DOHH2 (cell line): ENCODE data around the gene OR52H1.

ENCODE experiments used
- H3F3A ChIP-seq: fragments of 200-600 bp; sonication (generic), shearing (Covaris generic); 2 replicates; pipeline ENCODE4 v1.6.0; 2016; ENCODE audit warnings: antibody characterized with exemption, mild to moderate bottlenecking; ENCODE audit not compliant: control insufficient read depth, insufficient read depth
- H3K27ac ChIP-seq: fragments of 200-600 bp; sonication (generic); 2 replicates; pipeline ENCODE4 v1.5.1; 2014; ENCODE audit warnings: low read depth, mild to moderate bottlenecking, low read length, moderate library complexity
- H3K27me3 ChIP-seq: fragments of 200-600 bp; sonication (generic); 2 replicates; pipeline ENCODE4 v1.6.1; 2014; ENCODE audit warnings: mild to moderate bottlenecking, low read length, mixed read lengths; ENCODE audit not compliant: control insufficient read depth
- H3K36me3 ChIP-seq: fragments of 200-600 bp; sonication (generic); 2 replicates; pipeline ENCODE4 v1.6.1; 2014; ENCODE audit warnings: mild to moderate bottlenecking, low read length, moderate library complexity, mixed read lengths; ENCODE audit not compliant: control insufficient read depth
- H3K4me1 ChIP-seq: fragments of 200-600 bp; sonication (generic); 2 replicates; pipeline ENCODE4 v1.6.1; 2014; ENCODE audit warnings: mild to moderate bottlenecking, low read length, mixed read lengths; ENCODE audit not compliant: control insufficient read depth
- H3K4me2 ChIP-seq: fragments of 200-600 bp; sonication (generic); 2 replicates; pipeline ENCODE4 v1.6.0; 2014; ENCODE audit warnings: mild to moderate bottlenecking, low read length, moderate library complexity
- H3K4me3 ChIP-seq: fragments of 200-600 bp; sonication (generic); 2 replicates; pipeline ENCODE4 v1.5.1; 2014; ENCODE audit warnings: mild to moderate bottlenecking, low read length, mixed read lengths
- H3K79me2 ChIP-seq: fragments of 200-600 bp; sonication (generic); 2 replicates; pipeline ENCODE4 v1.6.1; 2014; ENCODE audit warnings: mild to moderate bottlenecking, low read length, mixed read lengths; ENCODE audit not compliant: control insufficient read depth
- H3K9me2 ChIP-seq: fragments of 200-600 bp; sonication (generic); replicated peaks from 2 replicates; pipeline ENCODE4 v1.6.1; 2014; ENCODE audit warnings: mild to moderate bottlenecking, low read length, mixed read lengths; ENCODE audit not compliant: control insufficient read depth
- H3K9me3 ChIP-seq: fragments of 200-600 bp; sonication (generic); 2 replicates; pipeline ENCODE4 v1.6.1; 2014; ENCODE audit warnings: antibody characterized with exemption, low read length, mixed read lengths; ENCODE audit not compliant: control insufficient read depth, insufficient read depth
- H4K20me1 ChIP-seq: fragments of 200-600 bp; sonication (generic); 2 replicates; pipeline ENCODE4 v1.6.0; 2014; ENCODE audit warnings: low read depth, mild to moderate bottlenecking, antibody characterized with exemption, low read length, moderate library complexity; ENCODE audit not compliant: control insufficient read depth, insufficient read depth
- EZH2phosphoT487 ChIP-seq: fragments of 200-600 bp; sonication (generic); IDR thresholded peaks from 2 replicates; pipeline ENCODE4 v1.6.1; 2017; ENCODE audit warnings: borderline replicate concordance, mild to moderate bottlenecking, antibody characterized with exemption, low read length, moderate library complexity, mixed read lengths
- TF ChIP-seq, protein P1 (sequence below): fragments of 200-600 bp; sonication (generic); IDR thresholded peaks from one replicate; pipeline ENCODE4 v1.5.1; 2014; ENCODE audit warnings: antibody characterized with exemption, mild to moderate bottlenecking, low read depth, low read length; ENCODE audit not compliant: poor library complexity, severe bottlenecking

OR52H1 gene

DNA sequence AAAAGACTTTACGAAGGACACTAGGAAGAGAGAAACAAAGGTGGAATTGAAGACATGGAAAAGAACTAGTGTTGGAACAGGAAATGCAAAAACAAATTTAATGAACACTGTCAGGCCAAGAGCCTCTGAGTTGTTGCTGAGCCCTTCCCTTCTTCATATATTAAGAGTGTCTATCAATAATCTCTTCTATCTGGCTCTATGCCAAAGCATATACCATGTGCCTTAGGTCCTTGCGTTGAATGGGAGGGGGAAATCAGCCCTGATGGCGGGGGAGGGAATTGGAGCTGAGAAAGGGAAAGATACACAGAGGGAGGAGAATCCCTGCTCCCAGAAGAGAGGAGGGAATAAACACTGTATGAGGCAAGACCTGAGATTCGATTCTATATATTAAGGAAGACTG lies 26.8 kb upstream of the OR52H1 start:
- no peak overlapping the region for H3K27ac ChIP-seq
- no peaks in the 10 kb centered on the region for H3K4me1 ChIP-seq
- H3K4me2 ChIP-seq, result no peak overlapping the region
- no peaks in the 10 kb centered on the region for H3K9me3 ChIP-seq
- H4K20me1 ChIP-seq, result no peaks in the 10 kb centered on the region
- no peaks in the 10 kb centered on the region for H3F3A ChIP-seq
- H3K27me3 ChIP-seq, result peaks cover 2% of the 10 kb centered on the region; the same call in 1 of the 2 replicates
- H3K79me2 ChIP-seq, result no peaks in the 10 kb centered on the region
- no peaks in the 10 kb centered on the region for H3K9me2 ChIP-seq
- H3K36me3 ChIP-seq, result no peaks in the 10 kb centered on the region
- TF ChIP-seq, protein P1, sequence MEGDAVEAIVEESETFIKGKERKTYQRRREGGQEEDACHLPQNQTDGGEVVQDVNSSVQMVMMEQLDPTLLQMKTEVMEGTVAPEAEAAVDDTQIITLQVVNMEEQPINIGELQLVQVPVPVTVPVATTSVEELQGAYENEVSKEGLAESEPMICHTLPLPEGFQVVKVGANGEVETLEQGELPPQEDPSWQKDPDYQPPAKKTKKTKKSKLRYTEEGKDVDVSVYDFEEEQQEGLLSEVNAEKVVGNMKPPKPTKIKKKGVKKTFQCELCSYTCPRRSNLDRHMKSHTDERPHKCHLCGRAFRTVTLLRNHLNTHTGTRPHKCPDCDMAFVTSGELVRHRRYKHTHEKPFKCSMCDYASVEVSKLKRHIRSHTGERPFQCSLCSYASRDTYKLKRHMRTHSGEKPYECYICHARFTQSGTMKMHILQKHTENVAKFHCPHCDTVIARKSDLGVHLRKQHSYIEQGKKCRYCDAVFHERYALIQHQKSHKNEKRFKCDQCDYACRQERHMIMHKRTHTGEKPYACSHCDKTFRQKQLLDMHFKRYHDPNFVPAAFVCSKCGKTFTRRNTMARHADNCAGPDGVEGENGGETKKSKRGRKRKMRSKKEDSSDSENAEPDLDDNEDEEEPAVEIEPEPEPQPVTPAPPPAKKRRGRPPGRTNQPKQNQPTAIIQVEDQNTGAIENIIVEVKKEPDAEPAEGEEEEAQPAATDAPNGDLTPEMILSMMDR, result no peak
- TF ChIP-seq EZH2phosphoT487, result no peak
- no peak overlapping the region for H3K4me3 ChIP-seq

DNA sequence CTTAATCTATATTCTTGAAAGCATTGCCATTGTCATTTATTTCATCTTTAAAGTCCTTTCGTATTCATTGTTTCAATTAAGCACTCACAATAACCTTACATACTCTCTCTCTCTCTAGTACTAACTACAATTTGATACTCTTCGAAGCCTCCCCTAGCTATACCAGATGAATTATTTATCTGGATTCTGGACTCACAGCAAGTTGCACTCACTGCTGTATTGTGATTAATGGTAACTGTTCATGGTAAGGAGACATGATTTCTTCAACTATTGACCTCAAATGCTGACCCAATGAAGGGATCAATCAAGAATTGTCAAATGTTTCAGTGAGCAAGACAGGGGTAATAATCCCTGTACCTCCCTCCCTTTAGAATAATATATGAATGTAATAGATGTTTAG lies 26.3 kb upstream of the OR52H1 start:
- TF ChIP-seq EZH2phosphoT487, result no peak
- TF ChIP-seq, protein P1, result no peak
- no peaks in the 10 kb centered on the region for H3K9me2 ChIP-seq
- H3K4me3 ChIP-seq, result no peak overlapping the region
- H3K4me2 ChIP-seq, result no peak overlapping the region
- H3K27ac ChIP-seq, result no peak overlapping the region
- H4K20me1 ChIP-seq, result no peaks in the 10 kb centered on the region
- H3K36me3 ChIP-seq, result no peaks in the 10 kb centered on the region
- no peaks in the 10 kb centered on the region for H3K4me1 ChIP-seq
- peaks cover 2% of the 10 kb centered on the region; the same call in 1 of the 2 replicates for H3K27me3 ChIP-seq
- H3K9me3 ChIP-seq, result no peaks in the 10 kb centered on the region
- no peaks in the 10 kb centered on the region for H3F3A ChIP-seq
- H3K79me2 ChIP-seq, result no peaks in the 10 kb centered on the region

DNA sequence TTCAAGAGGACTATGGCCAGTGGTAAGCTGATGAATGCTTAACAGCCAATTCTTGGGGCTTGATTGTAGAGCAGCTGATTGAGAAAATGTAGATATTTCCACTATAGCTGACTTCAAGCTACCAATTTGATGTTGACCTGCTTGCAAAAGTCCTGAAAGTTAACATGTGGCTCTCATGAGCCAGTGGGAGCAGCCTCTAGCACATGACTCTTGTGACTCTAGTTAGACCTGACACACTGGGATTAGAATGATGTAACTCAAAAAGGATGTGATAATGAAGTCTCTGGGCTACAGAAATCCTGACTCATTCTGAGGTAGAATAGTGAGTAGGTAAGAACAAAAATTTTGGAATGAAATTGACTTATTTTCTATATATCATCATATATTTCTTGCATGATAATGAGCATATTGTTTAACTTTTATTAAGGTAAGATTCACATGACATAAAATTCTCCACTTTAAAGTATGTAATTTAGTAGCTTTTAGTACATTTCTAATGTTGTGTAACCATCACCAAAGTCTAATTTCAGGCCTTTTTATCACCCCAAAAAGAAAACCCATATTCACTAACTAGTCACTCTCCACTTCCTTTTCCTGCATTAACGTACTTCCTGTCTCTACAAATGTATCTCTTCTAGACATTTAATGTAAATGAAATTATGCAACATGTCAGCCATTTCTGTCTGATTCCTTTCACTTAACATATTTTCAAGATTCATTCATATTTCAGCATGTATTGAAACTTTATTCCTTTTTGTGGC lies 16.1 kb upstream of the OR52H1 start:
- TF ChIP-seq EZH2phosphoT487, result no peak
- TF ChIP-seq, protein P1, result no peak

More for the DNA sequence above, 16.1 kb upstream of the OR52H1 start:
- H3K9me3 ChIP-seq, result peaks cover 5% of the 10 kb centered on the region; the same call in 1 of the 2 replicates
- no peaks in the 10 kb centered on the region for H4K20me1 ChIP-seq
- peaks cover 6% of the 10 kb centered on the region for H3K4me1 ChIP-seq
- H3K9me2 ChIP-seq, result no peaks in the 10 kb centered on the region
- H3F3A ChIP-seq, result no peaks in the 10 kb centered on the region
- no peaks in the 10 kb centered on the region for H3K27me3 ChIP-seq
- no peak overlapping the region for H3K4me3 ChIP-seq
- H3K27ac ChIP-seq, result no peak overlapping the region
- no peaks in the 10 kb centered on the region for H3K79me2 ChIP-seq
- H3K36me3 ChIP-seq, result no peaks in the 10 kb centered on the region
- H3K4me2 ChIP-seq, result no peak overlapping the region
